ENCODE data around the gene FMN2.

FMN2 gene

DNA sequence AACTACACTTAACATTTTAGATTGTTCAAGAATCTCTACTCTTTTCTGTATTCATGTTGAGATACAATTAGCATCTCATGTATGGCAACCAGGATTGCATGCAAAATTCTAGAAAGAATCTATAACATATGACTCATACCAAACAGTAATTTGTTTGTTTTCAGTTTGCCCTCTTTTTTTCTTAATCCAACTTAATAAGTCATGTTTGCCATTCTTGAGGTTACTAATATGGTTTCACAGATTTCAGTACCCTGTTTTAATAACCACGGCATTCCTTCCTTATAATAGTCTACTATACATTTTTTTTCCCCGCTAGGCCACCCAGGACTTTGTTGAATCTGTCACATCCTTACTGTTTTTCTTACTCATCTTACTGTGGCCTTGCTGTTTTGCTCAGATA is 140.8 kb downstream of the FMN2 start:
- intact Hi-C loops (cut with DNase I; ENCODE audit: low total_unique reads): no loop called here
- Histone ChIP-seq H3K27ac (no peak overlapping the region), H3K9me3 (no peaks in the 10 kb centered on the region), H3K4me3 (no peak overlapping the region), H3K27me3 (no peaks in the 10 kb centered on the region), H3K36me3 (no peaks in the 10 kb centered on the region), H3K4me1 (no peaks in the 10 kb centered on the region)
- TF ChIP-seq, protein P1, sequence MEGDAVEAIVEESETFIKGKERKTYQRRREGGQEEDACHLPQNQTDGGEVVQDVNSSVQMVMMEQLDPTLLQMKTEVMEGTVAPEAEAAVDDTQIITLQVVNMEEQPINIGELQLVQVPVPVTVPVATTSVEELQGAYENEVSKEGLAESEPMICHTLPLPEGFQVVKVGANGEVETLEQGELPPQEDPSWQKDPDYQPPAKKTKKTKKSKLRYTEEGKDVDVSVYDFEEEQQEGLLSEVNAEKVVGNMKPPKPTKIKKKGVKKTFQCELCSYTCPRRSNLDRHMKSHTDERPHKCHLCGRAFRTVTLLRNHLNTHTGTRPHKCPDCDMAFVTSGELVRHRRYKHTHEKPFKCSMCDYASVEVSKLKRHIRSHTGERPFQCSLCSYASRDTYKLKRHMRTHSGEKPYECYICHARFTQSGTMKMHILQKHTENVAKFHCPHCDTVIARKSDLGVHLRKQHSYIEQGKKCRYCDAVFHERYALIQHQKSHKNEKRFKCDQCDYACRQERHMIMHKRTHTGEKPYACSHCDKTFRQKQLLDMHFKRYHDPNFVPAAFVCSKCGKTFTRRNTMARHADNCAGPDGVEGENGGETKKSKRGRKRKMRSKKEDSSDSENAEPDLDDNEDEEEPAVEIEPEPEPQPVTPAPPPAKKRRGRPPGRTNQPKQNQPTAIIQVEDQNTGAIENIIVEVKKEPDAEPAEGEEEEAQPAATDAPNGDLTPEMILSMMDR (IDR thresholded peaks at IDR 0.05): no peak
- DNase-seq: no peak

- H3K27ac ChIP-seq: no peak overlapping the region
- no peaks in the 10 kb centered on the region for H3K4me1 ChIP-seq
- H3K9me3 ChIP-seq: no peaks in the 10 kb centered on the region
- TF ChIP-seq, protein P1 (IDR thresholded peaks at IDR 0.05): no peak
- no peaks in the 10 kb centered on the region for H3K27me3 ChIP-seq
- DNase-seq: no peak
- intact Hi-C loops (cut with DNase I; ENCODE audit: low total_unique reads): no loop called here
- H3K4me3 ChIP-seq: no peak overlapping the region
- H3K36me3 ChIP-seq: no peaks in the 10 kb centered on the region
Measured at GRCh38 chr1:240234485-240235210, 143.0 kb downstream of the FMN2 start.

DNA sequence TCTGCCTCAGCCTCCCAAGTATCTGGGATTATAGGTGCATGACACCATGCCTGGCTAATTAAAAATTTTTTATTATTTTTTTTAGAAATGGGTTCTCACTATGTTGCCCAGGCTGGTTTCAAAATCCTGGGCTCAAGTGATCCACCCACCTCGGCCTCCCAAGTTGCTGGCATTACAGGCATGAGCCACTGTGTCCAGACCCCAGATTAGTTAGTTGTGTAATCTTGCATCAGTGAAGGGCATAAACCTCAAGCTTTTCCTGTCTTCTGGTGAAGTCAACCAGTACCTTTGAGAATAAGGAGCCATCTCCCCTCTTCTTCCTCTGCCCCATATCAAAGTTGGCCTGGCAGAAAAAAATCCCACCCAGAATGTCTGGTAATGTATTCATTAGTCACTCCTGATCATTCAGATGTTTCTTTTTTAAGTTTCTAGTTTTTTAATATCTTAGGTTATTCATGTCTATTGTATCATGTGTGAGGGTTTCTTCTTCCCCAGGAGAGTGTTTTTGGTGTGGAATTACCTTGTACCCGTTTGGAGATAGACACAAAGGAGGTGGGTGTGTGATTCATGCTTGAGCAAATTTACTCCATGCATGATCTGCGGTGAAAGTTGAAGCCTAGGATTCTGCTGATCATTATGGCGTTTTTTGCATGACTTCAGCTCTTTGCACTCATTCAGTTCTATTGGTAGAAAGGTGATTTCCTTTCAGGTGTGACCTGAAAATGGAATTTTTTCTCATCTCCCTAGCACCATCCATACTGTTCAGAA is 144.0 kb downstream of the FMN2 start:
- TF ChIP-seq, protein P1 (IDR thresholded peaks at IDR 0.05): no peak
- intact Hi-C loops (cut with DNase I; ENCODE audit: low total_unique reads): no loop called here

GRCh38 chr1:240237305-240237721 is 145.6 kb downstream of the FMN2 start:
- no peaks in the 10 kb centered on the region for H3K9me3 ChIP-seq
- H3K27ac ChIP-seq: no peak overlapping the region
- intact Hi-C loops (cut with DNase I; ENCODE audit: low total_unique reads): no loop called here
- no peaks in the 10 kb centered on the region for H3K4me1 ChIP-seq
- no peaks in the 10 kb centered on the region for H3K27me3 ChIP-seq
- H3K36me3 ChIP-seq: no peaks in the 10 kb centered on the region
- TF ChIP-seq, protein P1 (IDR thresholded peaks at IDR 0.05): no peak
- H3K4me3 ChIP-seq: no peak overlapping the region
- DNase-seq: no peak

More for the DNA sequence above, 144.0 kb downstream of the FMN2 start:
- Histone ChIP-seq H3K27me3 (no peaks in the 10 kb centered on the region), H3K4me3 (no peak overlapping the region), H3K9me3 (no peaks in the 10 kb centered on the region), H3K27ac (no peak overlapping the region), H3K36me3 (no peaks in the 10 kb centered on the region), H3K4me1 (no peaks in the 10 kb centered on the region)
- DNase-seq: no peak

DNA sequence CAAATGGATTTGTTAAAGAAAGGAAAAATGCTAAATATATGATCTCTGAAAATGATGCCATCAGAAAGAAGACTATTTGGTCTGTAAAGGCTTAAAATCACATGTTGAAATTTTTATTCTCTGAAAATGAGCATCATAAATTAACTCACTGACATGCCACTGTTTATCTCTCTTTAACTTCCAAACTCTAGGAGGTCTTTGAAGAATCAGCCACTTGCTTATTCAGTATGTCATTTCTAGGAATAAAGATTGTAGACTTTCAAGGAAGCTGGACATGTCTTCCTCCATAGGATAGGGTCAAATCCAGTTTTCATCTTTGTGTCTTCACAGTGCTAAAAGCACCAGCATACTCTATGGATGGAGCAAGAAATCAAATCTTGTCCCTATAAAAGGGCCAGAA is 147.6 kb downstream of the FMN2 start:
- intact Hi-C loops (cut with DNase I; ENCODE audit: low total_unique reads): no loop called here
- Histone ChIP-seq H3K4me1 (no peaks in the 10 kb centered on the region), H3K9me3 (no peaks in the 10 kb centered on the region), H3K27me3 (no peaks in the 10 kb centered on the region), H3K4me3 (no peak overlapping the region), H3K27ac (no peak overlapping the region), H3K36me3 (no peaks in the 10 kb centered on the region)
- no peak for DNase-seq
- TF ChIP-seq, protein P1 (IDR thresholded peaks at IDR 0.05): no peak

Data from tibial artery (tissue), 4 donors.